Measurements from ENCODE around the gene SLC1A3. TPM values are rescaled to one million over a fixed set of nuclear protein-coding genes. Genes with fewer than 3 reads are reported as not detected.
A peak's percentile ranks its signal among the peaks of the same experiment; 100 is the strongest.

Gene SLC1A3
- total RNA-seq, 1 experiment from 2014 or later = 18.6 TPM

- no peak overlapping the region for H3K14ac ChIP-seq (ENCODE audit: insufficient read depth, low read length)
- H2BK120ac ChIP-seq (ENCODE audit: low read depth, low read length, poor library complexity, severe bottlenecking) = no peak overlapping the region
- H3K9ac ChIP-seq (ENCODE audit: extremely low read depth, insufficient read length, low read length) = no peak overlapping the region
- no peak overlapping the region for H4K5ac ChIP-seq (ENCODE audit: insufficient read length, low read depth, low read length)
- no peak overlapping the region for H2BK20ac ChIP-seq (ENCODE audit: low read depth, low read length, poor library complexity, severe bottlenecking)
- H4K20me1 ChIP-seq (ENCODE audit: control insufficient read depth, insufficient read depth, insufficient read length) = no peaks in the 10 kb centered on the region
- no peak overlapping the region for H4K8ac ChIP-seq (replicated peaks; ENCODE audit: insufficient read length, low read depth, low read length)
- H3K18ac ChIP-seq (ENCODE audit: insufficient read length, low read depth, low read length) = no peak overlapping the region
- peak; percentile 77 for DNase-seq
- H2AK5ac ChIP-seq (ENCODE audit: insufficient read length, low read length) = no peak overlapping the region
- no peak overlapping the region for H3K4me3 Mint-ChIP-seq
- H3K79me1 ChIP-seq (ENCODE audit: insufficient read depth, low read depth, low read length, poor library complexity, severe bottlenecking) = no peaks in the 10 kb centered on the region
- peaks cover 3% of the 10 kb centered on the region; the same call in 1 of the 2 replicates for H3K27me3 ChIP-seq (ENCODE audit: insufficient read depth, low read length)
- no peak overlapping the region for H3K23ac ChIP-seq (ENCODE audit: insufficient read length, low read depth, low read length)
- no peak overlapping the region for H3K27ac ChIP-seq (ENCODE audit: insufficient read length, low read depth, low read length)
- no peak overlapping the region for H2BK5ac ChIP-seq (ENCODE audit: insufficient read length, low read length)
- H3K4me1 ChIP-seq (ENCODE audit: insufficient read depth, low read length) = no peaks in the 10 kb centered on the region
- H3K9me3 ChIP-seq (ENCODE audit: control insufficient read depth, low read depth, low read length) = no peaks in the 10 kb centered on the region
- H2BK12ac ChIP-seq (ENCODE audit: insufficient read length, low read depth, low read length) = no peak overlapping the region
- H3K56ac ChIP-seq (ENCODE audit: insufficient read length, low read depth, low read length) = no peak overlapping the region
- H2AFZ ChIP-seq (ENCODE audit: low read length) = peak overlapping the region; percentile 71
- H3K27ac Mint-ChIP-seq = no peak overlapping the region
- no peak overlapping the region for H3T11ph ChIP-seq (ENCODE audit: low read length)
- H3K9me3 Mint-ChIP-seq = no peaks in the 10 kb centered on the region; a peak in 2 of 5 replicates
- no peak overlapping the region for H3K4me2 ChIP-seq (ENCODE audit: insufficient read depth, insufficient read length, low read length)
- WGBS (ENCODE audit: extremely low coverage, insufficient read length, low lambda C conversion rate) = no CpG with 5 or more reads among the region's 7 CpGs
- H3K23me2 ChIP-seq (ENCODE audit: insufficient read length, low read depth, low read length, poor library complexity, severe bottlenecking) = peaks cover 5% of the 10 kb centered on the region
- peaks cover 32% of the 10 kb centered on the region for H3K27me3 Mint-ChIP-seq (ENCODE audit: low read depth)
- H4K91ac ChIP-seq (ENCODE audit: insufficient read length, low read depth, low read length) = no peak overlapping the region
- peaks cover 0 to 4% of the 10 kb centered on the region in 2 experiments; a peak in 1 of 4 replicates for H3K4me1 Mint-ChIP-seq
- no peaks in the 10 kb centered on the region for H3K36me3 Mint-ChIP-seq (ENCODE audit: insufficient read depth in 1 of 3, low read depth in 3 of 3)
- H3K4ac ChIP-seq (ENCODE audit: low read depth, low read length) = no peak overlapping the region
- H3K79me2 ChIP-seq (ENCODE audit: insufficient read depth, low read length) = no peaks in the 10 kb centered on the region
- H2BK15ac ChIP-seq (ENCODE audit: low read depth, low read length) = no peak overlapping the region
- TF ChIP-seq CTCF (conservative IDR thresholded peaks at IDR 0.05) = peak; percentile 81
These were observed 89.8 kb downstream of the SLC1A3 start for GRCh38 chr5:36696059-36696673.

All from H9 (cell line).